H1 (cell line): ENCODE results near the gene DCANP1. TPM values are rescaled to one million over a fixed set of nuclear protein-coding genes. Genes with fewer than 3 reads are reported as not detected.

Source experiments
- CTCF ChIA-PET: fragments of 300-600 bp; sonication (Branson Sonifier 250); formaldehyde crosslinking; loops from one replicate; lab custom pipeline; 2021; ENCODE audit not compliant: partially characterized antibody; lab: Charles Lee
- POLR2A ChIA-PET: fragments of 300-600 bp; sonication (Branson Sonifier 250); formaldehyde crosslinking; loops from one replicate; lab custom pipeline; 2021; ENCODE audit warnings: inconsistent platforms; ENCODE audit not compliant: partially characterized antibody; lab: Charles Lee
- DNase-seq, 2 experiments: peaks; one replicate each; pipeline versions ENCODE4 v3.0.0 to v3.0.0-alpha.2; 2010 to 2022; ENCODE audit warnings: low spot score in 2 of 2, low read depth in 1 of 2, mixed read lengths in 1 of 2
- FAIRE-seq: peaks from 2 replicates; lab custom pipeline; 2011; peaks lifted over from hg19 to GRCh38; lab: Jason Lieb, UNC
- H2AFZ ChIP-seq: 2 replicates; pipeline ENCODE4 v1.8.1; 2012; ENCODE audit warnings: low read length, inconsistent platforms
- H2AK5ac ChIP-seq: 2 replicates; pipeline ENCODE4 v1.6.1; 2013; ENCODE audit warnings: low read depth, low read length
- H2BK120ac ChIP-seq: replicated peaks from 2 replicates; pipeline ENCODE3; 2013; ENCODE audit warnings: low read depth, low read length, inconsistent platforms
- H2BK12ac ChIP-seq: 2 replicates; pipeline ENCODE4 v1.6.1; 2013; ENCODE audit warnings: low read depth, low read length
- H2BK15ac ChIP-seq: 2 replicates; pipeline ENCODE4 v1.6.1; 2013; ENCODE audit warnings: low read length
- H2BK20ac ChIP-seq: 2 replicates; pipeline ENCODE4 v1.6.1; 2013; ENCODE audit warnings: low read length
- H2BK5ac ChIP-seq: 2 replicates; pipeline ENCODE4 v1.6.1; 2013; ENCODE audit warnings: low read depth, low read length
- H3K14ac ChIP-seq: 2 replicates; pipeline ENCODE4 v1.6.1; 2013; ENCODE audit warnings: inconsistent platforms; ENCODE audit not compliant: insufficient read length
- H3K18ac ChIP-seq: 2 replicates; pipeline ENCODE4 v1.6.1; 2013; ENCODE audit warnings: low read length; ENCODE audit errors: extremely low read depth
- H3K23ac ChIP-seq: 2 replicates; pipeline ENCODE4 v1.6.1; 2013; ENCODE audit warnings: inconsistent platforms; ENCODE audit not compliant: insufficient read length
- H3K23me2 ChIP-seq: 2 replicates; pipeline ENCODE4 v1.6.1; 2013; ENCODE audit warnings: low read depth, low read length
- H3K27ac ChIP-seq: 2 replicates; pipeline ENCODE4 v1.6.1; 2011; ENCODE audit warnings: low read depth, low read length, inconsistent platforms
- H3K27me3 ChIP-seq, 4 experiments: replicated peaks in 1 of 4; 1 replicate in 1 of 4; 2 replicates in 3 of 4; pipeline versions ENCODE4 v1.6.1 to v1.8.1; 2011 to 2013; ENCODE audit warnings: low read length in 3 of 4, mild to moderate bottlenecking in 3 of 4, inconsistent platforms in 2 of 4, mixed read lengths in 2 of 4, moderate library complexity in 1 of 4; ENCODE audit not compliant: control insufficient read depth in 3 of 4, insufficient read depth in 3 of 4; ENCODE audit errors: extremely low read depth in 1 of 4
- H3K36me3 ChIP-seq, 4 experiments: 2 replicates each; pipeline versions ENCODE4 v1.6.1 to v1.8.1; 2011 to 2013; ENCODE audit warnings: mild to moderate bottlenecking in 4 of 4, low read length in 3 of 4, moderate library complexity in 2 of 4, control low read depth in 1 of 4, inconsistent platforms in 1 of 4; ENCODE audit not compliant: insufficient read depth in 4 of 4, control insufficient read depth in 2 of 4
- H3K4ac ChIP-seq: replicated peaks from 2 replicates; pipeline ENCODE3; 2013; ENCODE audit warnings: low read length, low read depth, mixed read lengths, inconsistent platforms; ENCODE audit not compliant: insufficient read length
- H3K4me1 ChIP-seq, 4 experiments: replicated peaks in 1 of 4; 1 replicate in 1 of 4; 2 replicates in 3 of 4; pipeline versions ENCODE4 v1.6.1 to v1.8.1; 2011 to 2013; ENCODE audit warnings: low read length in 3 of 4, inconsistent platforms in 2 of 4, mixed read lengths in 1 of 4; ENCODE audit not compliant: insufficient read depth in 4 of 4, control insufficient read depth in 3 of 4
- H3K4me2 ChIP-seq, 2 experiments: 2 replicates each; pipeline versions ENCODE4 v1.6.1 to v1.8.1; 2011 to 2013; ENCODE audit warnings: low read depth in 2 of 2, low read length in 2 of 2, control low read depth in 1 of 2, inconsistent platforms in 1 of 2, mild to moderate bottlenecking in 1 of 2; ENCODE audit not compliant: insufficient read depth in 1 of 2
- H3K4me3 ChIP-seq, 4 experiments: fragments of 200-600, 300-600 bp in 1 of 4; sonication (generic), shearing (Covaris generic), sonication (Bioruptor Twin) in 1 of 4; 2 replicates each; pipeline versions ENCODE4 v1.5.1 to v1.8.1; 2011 to 2016; ENCODE audit warnings: low read length in 4 of 4, low read depth in 3 of 4, control low read depth in 2 of 4, inconsistent platforms in 2 of 4, mild to moderate bottlenecking in 2 of 4, mixed read lengths in 1 of 4, moderate library complexity in 1 of 4; ENCODE audit not compliant: insufficient read depth in 2 of 4; ENCODE audit errors: extremely low read depth in 1 of 4
- H3K56ac ChIP-seq: replicated peaks from 2 replicates; pipeline ENCODE3; 2013; ENCODE audit warnings: low read depth, mild to moderate bottlenecking, mixed read lengths, low read length, inconsistent platforms; ENCODE audit not compliant: insufficient read length
- H3K79me1 ChIP-seq: 2 replicates; pipeline ENCODE4 v1.6.1; 2013; ENCODE audit warnings: low read depth, low read length, control low read depth
- H3K79me2 ChIP-seq, 2 experiments: 2 replicates each; pipeline versions ENCODE4 v1.6.1 to v1.8.1; 2012 to 2013; ENCODE audit warnings: low read length in 2 of 2, mild to moderate bottlenecking in 2 of 2, inconsistent platforms in 1 of 2; ENCODE audit not compliant: insufficient read depth in 2 of 2, control insufficient read depth in 1 of 2
- H3K9ac ChIP-seq, 4 experiments: replicated peaks in 1 of 4; 1 replicate in 1 of 4; 2 replicates in 3 of 4; pipeline versions ENCODE4 v1.6.1 to v1.8.1; 2011 to 2013; ENCODE audit warnings: low read depth in 3 of 4, low read length in 3 of 4, control low read depth in 2 of 4, mild to moderate bottlenecking in 2 of 4, moderate library complexity in 2 of 4, inconsistent platforms in 1 of 4; ENCODE audit errors: extremely low read depth in 1 of 4
- H3K9me3 ChIP-seq, 2 experiments: 2 replicates each; pipeline versions ENCODE4 v1.6.1 to v1.8.1; 2012 to 2013; ENCODE audit warnings: mild to moderate bottlenecking in 2 of 2, moderate library complexity in 2 of 2, control low read depth in 1 of 2, inconsistent platforms in 1 of 2, low read depth in 1 of 2, low read length in 1 of 2, mixed read lengths in 1 of 2; ENCODE audit not compliant: insufficient read depth in 2 of 2
- H4K20me1 ChIP-seq, 2 experiments: replicated peaks in 1 of 2; 2 replicates each; pipeline versions ENCODE3 to v1.8.1; 2011 to 2013; ENCODE audit warnings: inconsistent platforms in 2 of 2, low read length in 2 of 2, mild to moderate bottlenecking in 1 of 2; ENCODE audit not compliant: insufficient read depth in 2 of 2, control insufficient read depth in 1 of 2
- H4K5ac ChIP-seq: 2 replicates; pipeline ENCODE4 v1.6.1; 2013; ENCODE audit warnings: low read length, low read depth, mixed read lengths, inconsistent platforms; ENCODE audit not compliant: insufficient read length
- H4K8ac ChIP-seq: 2 replicates; pipeline ENCODE4 v1.8.0; 2013; ENCODE audit warnings: mild to moderate bottlenecking, moderate library complexity, low read length, inconsistent platforms; ENCODE audit not compliant: insufficient read depth; ENCODE audit errors: extremely low read depth
- H4K91ac ChIP-seq: replicated peaks from 2 replicates; pipeline ENCODE3; 2013; ENCODE audit warnings: low read length, mixed read lengths, inconsistent platforms; ENCODE audit not compliant: insufficient read length
- CBX5 ChIP-seq: fragments of 300-800, 300-1000 bp; sonication (generic); IDR thresholded peaks from 2 replicates; pipeline ENCODE4 v1.7.1; 2016; ENCODE audit warnings: antibody characterized with exemption, low read length, low read depth
- CREB1 ChIP-seq: IDR thresholded peaks from 2 replicates; pipeline ENCODE4 v1.6.1; 2012; ENCODE audit warnings: inconsistent platforms
- EP300 ChIP-seq, 2 experiments: IDR thresholded peaks; 1 replicate in 1 of 2; 2 replicates in 1 of 2; pipeline ENCODE4 v1.6.1; 2011 to 2012; ENCODE audit warnings: low read depth in 2 of 2, low read length in 2 of 2, mild to moderate bottlenecking in 2 of 2, borderline replicate concordance in 1 of 2, inconsistent platforms in 1 of 2, moderate library complexity in 1 of 2
- GTF2F1 ChIP-seq: IDR thresholded peaks from 2 replicates; pipeline ENCODE4 v1.6.1; 2012; ENCODE audit warnings: low read depth, low read length, improper control_type of control experiment, borderline replicate concordance
- HDAC2 ChIP-seq, 2 experiments: fragments of 300-600 bp in 1 of 2; sonication (generic) in 1 of 2; IDR thresholded peaks; 2 replicates each; pipeline ENCODE4 v1.6.1; 2011 to 2012; ENCODE audit warnings: low read depth in 2 of 2, low read length in 2 of 2, mild to moderate bottlenecking in 2 of 2, moderate library complexity in 2 of 2, borderline replicate concordance in 1 of 2, inconsistent platforms in 1 of 2
- POU5F1 ChIP-seq: IDR thresholded peaks from 2 replicates; pipeline ENCODE4 v1.6.1; 2011; ENCODE audit warnings: low read depth, mild to moderate bottlenecking, low read length, moderate library complexity
- RNF2 ChIP-seq: fragments of 200-900, 300-1000 bp; sonication (generic); IDR thresholded peaks from 2 replicates; pipeline ENCODE4 v1.7.1; 2016; ENCODE audit warnings: borderline replicate concordance, low read depth, mild to moderate bottlenecking, antibody characterized with exemption, low read length; ENCODE audit not compliant: poor library complexity, severe bottlenecking; ENCODE audit errors: missing control alignments
- SIN3A ChIP-seq, 2 experiments: IDR thresholded peaks in 1 of 2; conservative IDR thresholded peaks in 1 of 2; 2 replicates each; pipeline ENCODE4 v1.6.1; 2011 to 2012; ENCODE audit warnings: low read length in 2 of 2, improper control_type of control experiment in 1 of 2, low read depth in 1 of 2, mild to moderate bottlenecking in 1 of 2
- SUZ12 ChIP-seq: fragments of 200-600 bp; sonication (generic); IDR thresholded peaks from 2 replicates; pipeline ENCODE4 v1.6.1; 2012; ENCODE audit warnings: mild to moderate bottlenecking, inconsistent platforms, low read length, moderate library complexity, mixed read lengths
- TAF1 ChIP-seq: IDR thresholded peaks from 2 replicates; pipeline ENCODE4 v1.6.1; 2011; ENCODE audit warnings: mild to moderate bottlenecking, low read depth, low read length
- TAF7 ChIP-seq: optimal IDR thresholded peaks from 2 replicates; pipeline ENCODE3; 2011; ENCODE audit warnings: low read depth, mild to moderate bottlenecking, inconsistent platforms, low read length, moderate library complexity, borderline replicate concordance
- WGBS, 2 experiments: shearing (Covaris generic) in 1 of 2; methylation state at CpG; one replicate each; pipeline versions ENCODE4 v1.1.6 to v1.1.7; 2013 to 2015; ENCODE audit warnings: low lambda C conversion rate in 2 of 2, mixed read lengths in 2 of 2, inconsistent platforms in 1 of 2, low coverage in 1 of 2, missing lambda C conversion rate in 1 of 2; ENCODE audit not compliant: insufficient replicate concordance in 2 of 2, insufficient coverage in 1 of 2, insufficient read length in 1 of 2; ENCODE audit errors: extremely low coverage in 1 of 2, missing lambda C conversion rate in 1 of 2; 5-methylcytosine and 5-hydroxymethylcytosine counted together
- polyA plus RNA-seq, 7 experiments: library from polyadenylated mRNA; depleted of rRNA in 3 of 7; stranded (reverse) in 5 of 7; unstranded in 2 of 7; fragments of >200 nt in 5 of 7; fragments of 200-250 nt in 2 of 7; gene quantifications; 1 replicate in 5 of 7; 2 replicates in 1 of 7; 4 replicates in 1 of 7; pipeline versions ENCODE4 v1.2.1 to v1.2.3, GENCODE V29; 2011 to 2013; ENCODE audit warnings: missing spikeins in 2 of 7, mixed read lengths in 2 of 7
- total RNA-seq: library from RNA; stranded (reverse); fragmentation: NEBNext Ultra II Directional; extraction: Animal tissue kit (Norgen Biotek cat#: 25700); gene quantifications from 2 replicates; pipeline ENCODE4 v1.2.1, GENCODE V29; 2021

Gene DCANP1
- total and polyA plus RNA-seq, 2 of the 8 experiments (the other 6 are each of a cell fraction or from before 2014, with no cell fraction given): not detected

GRCh38 chr5:135487839-135488514 is 40.8 kb upstream of the DCANP1 start:
- peaks cover 74 to 99% (median 96%) of the 10 kb centered on the region in 4 experiments for H3K27me3 ChIP-seq
- TF ChIP-seq RNF2: peak; percentile 29
- TF ChIP-seq POU5F1: no peak
- TF ChIP-seq HDAC2 (IDR thresholded peaks at IDR 0.05; ENCODE audit: borderline replicate concordance in 1 of 2, low read depth in 2 of 2, low read length in 2 of 2): no peak
- TF ChIP-seq CBX5: no peak
- 0 out of 2 replicates have a peak, but pooled peaks have one; percentile 4 for TF ChIP-seq SUZ12
- TF ChIP-seq CREB1: no peak
- TF ChIP-seq GTF2F1: no peak
- no peak for TF ChIP-seq SIN3A (conservative IDR thresholded peaks at IDR 0.05 in 1 of 2, IDR thresholded peaks at IDR 0.05 in 1 of 2; ENCODE audit: low read depth in 1 of 2, low read length in 2 of 2)
- TF ChIP-seq EP300 (IDR thresholded peaks at IDR 0.05; ENCODE audit: borderline replicate concordance in 1 of 2, low read depth in 2 of 2, low read length in 2 of 2): no peak
- TF ChIP-seq TAF1: no peak
- TF ChIP-seq TAF7: no peak

More at GRCh38 chr5:135487839-135488514, 40.8 kb upstream of the DCANP1 start:
- POLR2A ChIA-PET: interaction anchor here (0.7 to 1.3 kb wide), 4 partner anchors 13 to 50 kb away, joined by 3 to 4 read pairs (median 4); no protein-coding TSS in a partner anchor
- peaks cover 4 to 47% (median 27%) of the 10 kb centered on the region in 4 experiments for H3K4me1 ChIP-seq
- no peak for DNase-seq
- H2BK5ac ChIP-seq: no peak overlapping the region
- H4K91ac ChIP-seq: no peak overlapping the region
- no peaks in the 10 kb centered on the region for H3K36me3 ChIP-seq
- no peak overlapping the region for H4K8ac ChIP-seq
- no peak overlapping the region for H3K4ac ChIP-seq
- no peak overlapping the region for H3K14ac ChIP-seq
- no peak overlapping the region for H3K27ac ChIP-seq
- H3K79me2 ChIP-seq: no peaks in the 10 kb centered on the region
- H3K9ac ChIP-seq: no peak overlapping the region
- H3K23me2 ChIP-seq: peaks cover 20% of the 10 kb centered on the region; the same call in 1 of the 2 replicates
- no peak overlapping the region for H2AFZ ChIP-seq
- H3K79me1 ChIP-seq: no peaks in the 10 kb centered on the region
- H3K9me3 ChIP-seq: no peaks in the 10 kb centered on the region
- H3K4me2 ChIP-seq: peak overlapping the region; percentile 36 to 76
- no peak for FAIRE-seq
- H2BK20ac ChIP-seq: no peak overlapping the region
- peak overlapping the region; percentile 51; the same call in 1 of the 2 replicates for H3K18ac ChIP-seq
- no peak overlapping the region for H3K23ac ChIP-seq
- H2BK12ac ChIP-seq: peak overlapping the region; percentile 45; the same call in 1 of the 2 replicates
- peak overlapping the region in 1 of 4 experiments; percentile 56; a peak in 4 of 8 replicates for H3K4me3 ChIP-seq
- no peak overlapping the region for H2BK15ac ChIP-seq
- H4K20me1 ChIP-seq: peaks cover 10 to 27% of the 10 kb centered on the region in 2 experiments
- H3K56ac ChIP-seq: no peak overlapping the region
- CTCF ChIA-PET: interaction anchor here (0.7 to 9.9 kb wide), 22 partner anchors 10 to 402 kb away, joined by 3 to 137 read pairs (median 4); partner anchors contain the start of genes CXCL14 and NEUROG1
- H2AK5ac ChIP-seq: peak overlapping the region; percentile 86
- WGBS, 2 experiments: 12% methylated on average over 10 of the region's 11 CpGs; no CpG with 5 or more reads in 1 of the 2 experiments
- H2BK120ac ChIP-seq: peak overlapping the region; percentile 24
- H4K5ac ChIP-seq: no peak overlapping the region
